ENCODE measurements around the gene TICAM2.

GRCh38 chr5:115578657-115579056 is 23.6 kb downstream of the TICAM2 start:
- no peak for TF ChIP-seq BCL11A (tag by site-specific recombination; IDR thresholded peaks at IDR 0.05; ENCODE audit: low read depth)
- no peak for TF ChIP-seq ZNF239 (tag by site-specific recombination; IDR thresholded peaks at IDR 0.05)
- TF ChIP-seq, protein P1, sequence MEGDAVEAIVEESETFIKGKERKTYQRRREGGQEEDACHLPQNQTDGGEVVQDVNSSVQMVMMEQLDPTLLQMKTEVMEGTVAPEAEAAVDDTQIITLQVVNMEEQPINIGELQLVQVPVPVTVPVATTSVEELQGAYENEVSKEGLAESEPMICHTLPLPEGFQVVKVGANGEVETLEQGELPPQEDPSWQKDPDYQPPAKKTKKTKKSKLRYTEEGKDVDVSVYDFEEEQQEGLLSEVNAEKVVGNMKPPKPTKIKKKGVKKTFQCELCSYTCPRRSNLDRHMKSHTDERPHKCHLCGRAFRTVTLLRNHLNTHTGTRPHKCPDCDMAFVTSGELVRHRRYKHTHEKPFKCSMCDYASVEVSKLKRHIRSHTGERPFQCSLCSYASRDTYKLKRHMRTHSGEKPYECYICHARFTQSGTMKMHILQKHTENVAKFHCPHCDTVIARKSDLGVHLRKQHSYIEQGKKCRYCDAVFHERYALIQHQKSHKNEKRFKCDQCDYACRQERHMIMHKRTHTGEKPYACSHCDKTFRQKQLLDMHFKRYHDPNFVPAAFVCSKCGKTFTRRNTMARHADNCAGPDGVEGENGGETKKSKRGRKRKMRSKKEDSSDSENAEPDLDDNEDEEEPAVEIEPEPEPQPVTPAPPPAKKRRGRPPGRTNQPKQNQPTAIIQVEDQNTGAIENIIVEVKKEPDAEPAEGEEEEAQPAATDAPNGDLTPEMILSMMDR (tag by site-specific recombination; IDR thresholded peaks at IDR 0.05), result no peak
- TF ChIP-seq ZNF501 (tag by site-specific recombination; IDR thresholded peaks at IDR 0.05), result no peak
- no peak for TF ChIP-seq ZNF292 (tag by site-specific recombination; IDR thresholded peaks at IDR 0.05; ENCODE audit: borderline replicate concordance, low read depth)
- no peak for TF ChIP-seq ZFP41 (tag by site-specific recombination; IDR thresholded peaks at IDR 0.05; ENCODE audit: borderline replicate concordance)
- TF ChIP-seq ZNF558 (tag by site-specific recombination; IDR thresholded peaks at IDR 0.05), result no peak
- TF ChIP-seq RBAK (tag by site-specific recombination; IDR thresholded peaks at IDR 0.05), result no peak

All from HEK293 (cell line).